VCaP (cell line): ENCODE data around the gene RAB25.

Source experiments
- H3K27ac ChIP-seq: fragments of 450-650 bp; 2 replicates; pipeline ENCODE4 v1.5.1; 2017
- TF ChIP-seq, protein P1 (sequence below): fragments of 450-650 bp; conservative IDR thresholded peaks from 2 replicates; pipeline ENCODE4 v1.5.1; 2017; ENCODE audit warnings: mild to moderate bottlenecking, moderate library complexity

The RAB25 gene

DNA sequence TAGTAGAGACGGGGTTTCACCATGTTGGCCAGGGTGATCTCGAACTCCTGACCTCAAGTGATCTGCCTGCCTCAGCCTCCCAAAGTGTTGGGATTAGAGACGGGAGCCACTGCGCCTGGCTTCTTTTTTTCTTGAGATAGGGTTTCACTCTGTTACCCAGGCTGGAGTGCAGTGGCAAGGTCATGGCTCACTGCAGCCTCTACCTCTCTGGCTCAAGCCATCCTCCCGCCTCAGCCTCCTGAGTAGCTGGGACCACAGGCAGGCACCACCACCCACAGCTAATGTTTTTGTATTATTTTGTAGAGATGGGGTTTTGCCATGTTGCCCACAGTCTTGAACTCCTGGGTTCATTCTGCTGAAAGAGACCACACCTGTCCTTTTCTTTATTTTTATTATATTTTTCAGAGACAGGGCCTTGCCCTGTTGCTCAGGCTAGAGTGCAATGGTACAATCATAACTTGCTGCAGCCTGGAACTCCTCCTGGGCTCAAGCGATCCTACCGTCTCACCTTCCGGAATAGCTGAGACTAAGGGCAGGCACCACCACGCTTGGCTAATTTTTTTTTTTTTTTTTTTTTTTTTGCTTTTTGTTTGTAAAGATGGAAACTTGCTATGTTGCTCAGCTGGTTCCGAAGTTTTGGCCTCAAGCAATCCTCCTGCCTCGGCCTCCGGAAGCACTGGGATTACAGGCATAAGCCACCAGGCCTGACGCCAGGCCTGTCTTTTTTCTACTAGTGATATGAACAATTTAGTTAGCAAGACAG lies 56.6 kb downstream of the RAB25 start:
- no peak overlapping the region for H3K27ac ChIP-seq
- TF ChIP-seq, protein P1, sequence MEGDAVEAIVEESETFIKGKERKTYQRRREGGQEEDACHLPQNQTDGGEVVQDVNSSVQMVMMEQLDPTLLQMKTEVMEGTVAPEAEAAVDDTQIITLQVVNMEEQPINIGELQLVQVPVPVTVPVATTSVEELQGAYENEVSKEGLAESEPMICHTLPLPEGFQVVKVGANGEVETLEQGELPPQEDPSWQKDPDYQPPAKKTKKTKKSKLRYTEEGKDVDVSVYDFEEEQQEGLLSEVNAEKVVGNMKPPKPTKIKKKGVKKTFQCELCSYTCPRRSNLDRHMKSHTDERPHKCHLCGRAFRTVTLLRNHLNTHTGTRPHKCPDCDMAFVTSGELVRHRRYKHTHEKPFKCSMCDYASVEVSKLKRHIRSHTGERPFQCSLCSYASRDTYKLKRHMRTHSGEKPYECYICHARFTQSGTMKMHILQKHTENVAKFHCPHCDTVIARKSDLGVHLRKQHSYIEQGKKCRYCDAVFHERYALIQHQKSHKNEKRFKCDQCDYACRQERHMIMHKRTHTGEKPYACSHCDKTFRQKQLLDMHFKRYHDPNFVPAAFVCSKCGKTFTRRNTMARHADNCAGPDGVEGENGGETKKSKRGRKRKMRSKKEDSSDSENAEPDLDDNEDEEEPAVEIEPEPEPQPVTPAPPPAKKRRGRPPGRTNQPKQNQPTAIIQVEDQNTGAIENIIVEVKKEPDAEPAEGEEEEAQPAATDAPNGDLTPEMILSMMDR, result no peak

DNA sequence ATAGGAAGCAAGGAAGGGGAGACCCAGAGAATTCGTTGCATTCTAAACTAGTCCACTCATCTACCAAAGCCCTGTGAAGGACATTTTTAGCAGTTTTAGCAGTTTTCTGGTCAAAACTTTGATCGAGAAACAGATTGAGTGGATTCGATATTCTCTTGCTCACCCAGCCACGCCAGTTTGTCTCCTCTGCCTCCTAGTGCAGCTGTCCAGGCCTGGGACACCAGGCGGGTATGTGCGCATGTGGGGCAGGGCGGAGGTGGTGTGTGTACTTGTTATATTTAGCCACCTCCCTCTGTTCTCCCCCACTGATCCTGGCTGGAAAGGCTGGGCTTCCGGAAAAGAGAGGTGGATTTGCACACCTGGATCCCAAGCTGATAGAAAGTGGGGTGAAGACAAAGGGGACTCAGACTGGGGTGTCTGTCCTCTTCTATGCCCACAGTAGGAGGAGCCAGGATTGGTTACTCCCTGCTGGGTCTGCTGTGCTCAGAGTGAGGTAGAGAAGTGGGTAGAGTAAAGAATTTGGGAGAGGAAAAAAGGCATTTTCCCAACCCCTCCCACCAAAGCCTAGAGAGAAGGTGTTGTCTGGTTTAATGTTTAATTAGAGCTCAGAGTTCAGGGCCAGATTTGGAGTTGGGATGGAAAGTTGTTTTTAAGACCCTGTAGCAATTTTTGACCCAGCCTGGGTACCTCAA lies 57.4 kb downstream of the RAB25 start:
- H3K27ac ChIP-seq, result no peak overlapping the region
- TF ChIP-seq, protein P1, result no peak

DNA sequence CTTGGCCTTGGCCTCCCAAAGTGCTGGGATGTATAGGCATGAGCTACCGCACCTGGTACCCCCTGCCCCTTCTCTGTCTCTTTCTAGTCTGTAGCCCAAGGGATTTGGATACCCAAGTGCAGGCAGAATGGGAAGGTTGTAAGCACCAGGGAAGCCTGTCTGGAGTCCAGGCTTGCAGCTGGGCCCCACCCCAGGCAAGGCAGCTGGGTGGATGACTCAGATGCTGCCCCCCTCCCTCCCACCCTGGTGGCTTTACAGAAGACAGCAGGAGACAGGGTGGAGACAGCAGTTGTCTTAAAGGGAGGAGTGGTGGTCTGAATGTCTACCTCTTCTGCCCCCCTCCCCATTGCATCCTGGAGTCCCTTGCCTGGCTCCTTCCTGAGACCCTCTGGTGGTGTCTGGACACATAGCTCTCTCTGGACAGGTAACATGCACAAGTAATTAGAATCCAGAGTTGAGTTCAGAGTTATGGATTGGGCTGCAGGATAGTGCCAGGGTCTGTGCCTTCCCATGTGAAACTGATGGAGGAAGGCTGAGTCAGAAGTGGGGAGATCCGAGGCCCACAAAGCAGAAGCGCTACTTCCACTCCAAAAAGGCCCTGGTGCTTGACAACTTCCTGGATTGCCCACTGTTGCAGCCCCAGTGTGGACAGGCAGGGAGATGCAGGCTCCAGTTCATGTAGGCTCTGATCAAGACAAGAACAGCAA lies 58.7 kb downstream of the RAB25 start:
- TF ChIP-seq, protein P1, result no peak
- no peak overlapping the region for H3K27ac ChIP-seq
